WTC11 (cell line): Measurements from ENCODE around the gene CSRNP3. TPM values are rescaled to one million over a fixed set of nuclear protein-coding genes. Genes with fewer than 3 reads are reported as not detected.

ENCODE experiments used
- total RNA-seq: library from RNA; stranded (reverse); gene quantifications from 3 replicates; pipeline ENCODE4 v1.2.3, GENCODE V29; 2021

Gene CSRNP3
- total RNA-seq, 1 experiment from 2014 or later: 7.3 TPM

Other genes starting within 250 kb of the CSRNP3 start
- 0.39 to 0.53 TPM (median 0.44 TPM) in 3 replicates for gene SCN2A, start 230.3 kb upstream of the CSRNP3 start, total RNA-seq